K562 (cell line): Measurements from ENCODE around the gene ADD3. TPM values are rescaled to one million over a fixed set of nuclear protein-coding genes. Genes with fewer than 3 reads are reported as not detected.

Source experiments
- ATAC-seq: fragments of 200-7000 bp; cut with Tn5 transposase; 3 replicates; pipeline ENCODE4 v1.9.1; 2020; ENCODE audit warnings: moderate library complexity
- BruUV-seq: library from RNA; stranded (reverse); fragments of 400-500 nt; replicated peaks from 2 replicates; lab custom pipeline; 2021; lab: Mats Ljungman, UMichigan
- CTCF ChIA-PET: fragments of 300-600 bp; formaldehyde crosslinking; extraction: SDS; loops from one replicate; lab custom pipeline; 2021; ENCODE audit warnings: low intra/inter-chr PET ratio; lab: Yijun Ruan, JAX
- POLR2A ChIA-PET: fragments of 300-600, 350-650 bp; sonication (Branson Sonifier 250); formaldehyde crosslinking; extraction: SDS; loops from one replicate; lab custom pipeline; 2021; ENCODE audit warnings: antibody characterized with exemption, inconsistent platforms; lab: Yijun Ruan, JAX
- DNase-seq, 4 experiments: peaks; one replicate each; pipeline versions ENCODE4 v3.0.0 to v3.0.0-alpha.2; 2011 to 2018; ENCODE audit warnings: low spot score in 3 of 4, mixed read lengths in 3 of 4; ENCODE audit errors: extremely low read depth in 1 of 4
- FAIRE-seq: peaks from 2 replicates; lab custom pipeline; 2011; peaks lifted over from hg19 to GRCh38; lab: Jason Lieb, UNC
- H2AFZ ChIP-seq: 2 replicates; pipeline ENCODE4 v1.6.0; 2011; ENCODE audit warnings: low read depth, low read length, control low read depth, inconsistent platforms
- H3K27ac ChIP-seq: fragments of 200-600 bp; 3 replicates; pipeline ENCODE4 v1.8.0; 2011; ENCODE audit warnings: low read depth, mild to moderate bottlenecking, control low read depth, inconsistent platforms, low read length, moderate library complexity, mixed read lengths; ENCODE audit errors: extremely low read depth
- H3K27me3 ChIP-seq, 2 experiments: fragments of 300-600 bp in 1 of 2; 2 replicates in 1 of 2; 3 replicates in 1 of 2; pipeline versions ENCODE4 v1.6.0 to v1.8.0; 2011; ENCODE audit warnings: inconsistent platforms in 2 of 2, low read length in 2 of 2, mild to moderate bottlenecking in 1 of 2, mixed read lengths in 1 of 2, moderate library complexity in 1 of 2; ENCODE audit not compliant: control insufficient read depth in 2 of 2, insufficient read depth in 2 of 2
- H3K36me3 ChIP-seq: fragments of 300-600 bp; 3 replicates; pipeline ENCODE4 v1.8.0; 2011; ENCODE audit warnings: mild to moderate bottlenecking, low read length, inconsistent platforms; ENCODE audit not compliant: control insufficient read depth, insufficient read depth
- H3K4me1 ChIP-seq, 2 experiments: fragments of 200-600 bp in 1 of 2; replicated peaks in 1 of 2; 2 replicates in 1 of 2; 3 replicates in 1 of 2; pipeline versions ENCODE4 v1.5.1 to v1.8.0; 2011; ENCODE audit warnings: inconsistent platforms in 2 of 2, low read length in 2 of 2, mild to moderate bottlenecking in 1 of 2, mixed read lengths in 1 of 2, moderate library complexity in 1 of 2; ENCODE audit not compliant: control insufficient read depth in 2 of 2, insufficient read depth in 2 of 2
- H3K4me2 ChIP-seq: 2 replicates; pipeline ENCODE4 v1.6.1; 2011; ENCODE audit warnings: low read length, control low read depth, inconsistent platforms, mixed read lengths; ENCODE audit not compliant: insufficient read depth
- H3K4me3 ChIP-seq: fragments of 200-600 bp; sonication (generic), shearing (Covaris generic); 2 replicates; pipeline ENCODE4 v1.5.1; 2016; ENCODE audit warnings: control low read depth, inconsistent platforms
- H3K79me2 ChIP-seq: fragments of 200-600 bp; 3 replicates; pipeline ENCODE4 v1.8.0; 2011; ENCODE audit warnings: low read length, inconsistent platforms; ENCODE audit not compliant: control insufficient read depth, insufficient read depth
- H3K9ac ChIP-seq, 2 experiments: 2 replicates each; pipeline versions ENCODE4 v1.6.0 to v1.6.1; 2011; ENCODE audit warnings: low read depth in 2 of 2, low read length in 2 of 2, control low read depth in 1 of 2, inconsistent platforms in 1 of 2, mild to moderate bottlenecking in 1 of 2, mixed read lengths in 1 of 2; ENCODE audit not compliant: insufficient read depth in 1 of 2
- H3K9me1 ChIP-seq: one replicate; pipeline ENCODE4 v1.6.0; 2011; ENCODE audit warnings: inconsistent platforms, mild to moderate bottlenecking, low read length, moderate library complexity; ENCODE audit not compliant: control insufficient read depth, insufficient read depth
- H3K9me3 ChIP-seq: replicated peaks from 2 replicates; pipeline ENCODE4 v1.5.1; 2011; ENCODE audit warnings: low read depth, low read length, inconsistent platforms; ENCODE audit not compliant: control insufficient read depth, insufficient read depth
- H4K20me1 ChIP-seq: replicated peaks from 2 replicates; pipeline ENCODE4 v1.6.1; 2011; ENCODE audit warnings: low read length, inconsistent platforms, mixed read lengths; ENCODE audit not compliant: control insufficient read depth, insufficient read depth
- DNMT1 ChIP-seq: fragments of 450-650 bp; IDR thresholded peaks from 2 replicates; pipeline ENCODE4 v1.6.1; 2016; ENCODE audit warnings: antibody characterized with exemption, mild to moderate bottlenecking
- ETV1 ChIP-seq: fragments of 450-650 bp; conservative IDR thresholded peaks from 2 replicates; pipeline ENCODE4 v1.6.1; 2016; ENCODE audit warnings: missing genetic modification characterization, control low read depth, low read depth, missing compliant biosample characterization
- KAT2B ChIP-seq: IDR thresholded peaks from one replicate; pipeline ENCODE4 v1.6.1; 2012; ENCODE audit warnings: low read depth, mild to moderate bottlenecking, control low read depth, inconsistent platforms, low read length, moderate library complexity
- RAD21 ChIP-seq, 2 experiments: fragments of 250-450 bp in 1 of 2; fragments of 450-650 bp in 1 of 2; sonication (Bioruptor Pico) in 1 of 2; formaldehyde crosslinking in 1 of 2; IDR thresholded peaks in 1 of 2; conservative IDR thresholded peaks in 1 of 2; 2 replicates each; pipeline versions ENCODE4 v1.4.0 to v1.8.0; 2020 to 2022; ENCODE audit warnings: mild to moderate bottlenecking in 2 of 2, moderate library complexity in 1 of 2
- SNRNP70 ChIP-seq: fragments of 200-400 bp; formaldehyde crosslinking; optimal IDR thresholded peaks from 2 replicates; pipeline ENCODE3; 2017; ENCODE audit warnings: low read depth, low read length
- SRSF3 ChIP-seq: fragments of 200-400 bp; formaldehyde crosslinking; IDR thresholded peaks from 2 replicates; pipeline ENCODE4 v1.6.1; 2016; ENCODE audit warnings: mild to moderate bottlenecking, low read length, moderate library complexity; ENCODE audit not compliant: insufficient read depth
- THRAP3 ChIP-seq: fragments of 450-650 bp; IDR thresholded peaks from 2 replicates; pipeline ENCODE4 v1.6.1; 2016; ENCODE audit warnings: mild to moderate bottlenecking, inconsistent platforms, borderline replicate concordance
- TRIM24 ChIP-seq, 2 experiments: fragments of 450-650 bp; IDR thresholded peaks; 2 replicates each; pipeline ENCODE4 v1.6.1; 2016
- WGBS: fragments of 100-300 bp; shearing (Covaris generic); methylation state at CpG from one replicate; pipeline ENCODE4 v1.1.6; 2016; ENCODE audit warnings: low coverage, mixed read lengths; ENCODE audit not compliant: insufficient coverage; ENCODE audit errors: missing lambda C conversion rate; 5-methylcytosine and 5-hydroxymethylcytosine counted together
- in situ Hi-C: fragments of 300-500 bp; cut with MboI; formaldehyde crosslinking; loops from 4 replicates; pipeline ENCODE4 v1.15.0; 2018; ENCODE audit warnings: inconsistent platforms, mixed read lengths
- intact Hi-C: fragments of 100-400 bp; cut with micrococcal nuclease; formaldehyde crosslinking; loops from 2 replicates; pipeline ENCODE4 v1.14.2; 2022
- polyA plus RNA-seq, 8 experiments: library from polyadenylated mRNA; depleted of rRNA in 4 of 8; stranded (reverse) in 5 of 8; unstranded in 3 of 8; fragments of >200 nt; fragmentation: Nextera tagmentation in 2 of 8; fragmentation: Illumina TruSeq in 1 of 8; extraction: Ambion mirVana in 2 of 8; extraction: Trizol in 1 of 8; gene quantifications; 2 replicates each; pipeline versions ENCODE4 v1.2.1 to v1.2.3, GENCODE V29; 2011 to 2014; ENCODE audit warnings: inconsistent platforms in 1 of 8, missing spikeins in 1 of 8
- total RNA-seq, 7 experiments: library from RNA; depleted of rRNA in 6 of 7; stranded (reverse); fragments of >200 nt in 6 of 7; fragmentation: Illumina TruSeq in 2 of 7; extraction: Trizol in 2 of 7; gene quantifications; 2 replicates each; pipeline versions ENCODE4 v1.2.1 to v1.2.3, GENCODE V29; 2011 to 2021; ENCODE audit warnings: low replicate concordance in 1 of 7
- TF ChIP-seq, protein P1 (sequence below), 2 experiments: fragments of 450-650 bp in 1 of 2; sonication (generic) in 1 of 2; formaldehyde crosslinking; conservative IDR thresholded peaks; 2 replicates each; pipeline versions ENCODE4 v1.4.0 to v1.8.1; 2020 to 2022; ENCODE audit warnings: mild to moderate bottlenecking in 1 of 2, missing genetic modification reagents in 1 of 2
- TF ChIP-seq, protein P2 (sequence below): fragments of 450-650 bp; IDR thresholded peaks from 2 replicates; pipeline ENCODE4 v1.6.1; 2017; ENCODE audit warnings: antibody characterized with exemption, mild to moderate bottlenecking

The ADD3 gene
- total and polyA plus RNA-seq, 9 of the 15 experiments (the other 6 are each of a cell fraction or from before 2014, with no cell fraction given), result 13.2 to 125 (median 31.7) TPM

DNA sequence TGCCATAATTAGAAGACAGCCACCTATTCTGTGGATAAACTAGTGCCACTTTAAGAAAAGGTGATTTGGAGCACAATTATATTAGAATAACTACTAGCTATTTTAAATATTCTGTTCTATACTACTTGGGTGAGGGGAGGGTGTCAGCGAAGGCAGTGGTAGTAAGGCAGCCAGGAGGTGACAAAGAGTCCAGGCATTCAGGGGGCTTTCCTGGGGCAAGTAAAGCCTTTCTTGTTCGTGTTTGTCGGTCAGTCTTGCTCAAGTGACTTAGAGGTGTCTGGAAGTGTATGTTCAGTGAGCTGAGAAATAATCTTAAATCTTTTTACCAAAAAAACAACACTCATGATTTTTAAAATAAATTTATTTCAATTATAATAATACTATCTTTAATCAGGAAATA is 34.4 kb downstream of the ADD3 start:
- ChIA-PET CTCF (no interaction called here), POLR2A (no interaction called here)
- no TSS peak for BruUV-seq
- DNase-seq (no peak), ATAC-seq (no peak), FAIRE-seq (no peak)
- TF ChIP-seq SRSF3, result no peak
- no peak for TF ChIP-seq THRAP3
- TF ChIP-seq, protein P1, sequence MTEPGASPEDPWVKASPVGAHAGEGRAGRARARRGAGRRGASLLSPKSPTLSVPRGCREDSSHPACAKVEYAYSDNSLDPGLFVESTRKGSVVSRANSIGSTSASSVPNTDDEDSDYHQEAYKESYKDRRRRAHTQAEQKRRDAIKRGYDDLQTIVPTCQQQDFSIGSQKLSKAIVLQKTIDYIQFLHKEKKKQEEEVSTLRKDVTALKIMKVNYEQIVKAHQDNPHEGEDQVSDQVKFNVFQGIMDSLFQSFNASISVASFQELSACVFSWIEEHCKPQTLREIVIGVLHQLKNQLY (CRISPR knock-in tag; conservative IDR thresholded peaks at IDR 0.05), result no peak
- no peak for TF ChIP-seq TRIM24 (IDR thresholded peaks at IDR 0.05)
- Histone ChIP-seq H3K27ac (no peak overlapping the region), H3K9me3 (no peaks in the 10 kb centered on the region; the same call in 1 of the 2 replicates), H4K20me1 (no peaks in the 10 kb centered on the region), H3K36me3 (no peaks in the 10 kb centered on the region), H2AFZ (no peak overlapping the region), H3K4me2 (no peak overlapping the region), H3K4me3 (no peak overlapping the region), H3K9me1 (no peaks in the 10 kb centered on the region), H3K27me3 (no peaks in the 10 kb centered on the region), H3K4me1 (no peaks in the 10 kb centered on the region), H3K9ac (no peak overlapping the region), H3K79me2 (peaks cover 36% of the 10 kb centered on the region; the same call in 2 of the 3 replicates)
- intact Hi-C loops, result no loop called here
- in situ Hi-C loops, result no loop called here
- 87% methylated on average over 3 of the region's 3 CpGs for WGBS

DNA sequence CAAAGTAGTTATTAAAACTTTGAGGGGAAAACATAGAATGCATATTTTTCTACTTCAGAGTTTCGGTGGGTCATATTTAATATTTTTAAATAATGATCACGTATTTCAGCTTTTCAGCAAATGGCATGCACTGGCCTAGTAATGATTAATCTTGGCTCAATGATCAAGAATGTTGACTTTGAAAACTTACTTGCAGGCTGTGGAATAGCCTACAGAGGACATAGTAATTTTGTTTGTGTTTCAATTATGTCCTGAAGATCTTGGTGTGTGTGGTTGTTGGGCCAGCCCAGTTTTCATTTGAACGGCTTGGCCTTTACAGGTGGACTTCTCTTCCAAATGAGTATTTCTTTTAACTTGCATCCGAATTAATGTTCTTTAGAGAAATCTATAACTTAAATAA is 35.1 kb downstream of the ADD3 start:
- Histone ChIP-seq H3K9ac (no peak overlapping the region), H3K4me1 (no peaks in the 10 kb centered on the region), H3K36me3 (no peaks in the 10 kb centered on the region), H3K27me3 (no peaks in the 10 kb centered on the region), H3K79me2 (peaks cover 39% of the 10 kb centered on the region; the same call in 2 of the 3 replicates), H3K9me1 (no peaks in the 10 kb centered on the region), H2AFZ (no peak overlapping the region), H3K4me2 (no peak overlapping the region), H3K27ac (no peak overlapping the region), H4K20me1 (no peaks in the 10 kb centered on the region), H3K9me3 (peaks cover 2% of the 10 kb centered on the region; the same call in 1 of the 2 replicates), H3K4me3 (no peak overlapping the region)
- WGBS, result 96% methylated on average over 4 of the region's 4 CpGs
- no peak for ATAC-seq
- CTCF ChIA-PET, result no interaction called here
- BruUV-seq, result no TSS peak
- in situ Hi-C loops (no loop called here), intact Hi-C loops (no loop called here)
- no peak for FAIRE-seq
- POLR2A ChIA-PET, result no interaction called here
- DNase-seq, result no peak
- TF ChIP-seq KAT2B (no peak), ETV1 (tag) (no peak), DNMT1 (no peak), SNRNP70 (no peak), RAD21 (CRISPR knock-in tag; conservative IDR thresholded peaks at IDR 0.05 in 1 of 2, IDR thresholded peaks at IDR 0.05 in 1 of 2) (no peak)
- TF ChIP-seq, protein P1 (CRISPR knock-in tag; conservative IDR thresholded peaks at IDR 0.05), result no peak
- TF ChIP-seq, protein P2, sequence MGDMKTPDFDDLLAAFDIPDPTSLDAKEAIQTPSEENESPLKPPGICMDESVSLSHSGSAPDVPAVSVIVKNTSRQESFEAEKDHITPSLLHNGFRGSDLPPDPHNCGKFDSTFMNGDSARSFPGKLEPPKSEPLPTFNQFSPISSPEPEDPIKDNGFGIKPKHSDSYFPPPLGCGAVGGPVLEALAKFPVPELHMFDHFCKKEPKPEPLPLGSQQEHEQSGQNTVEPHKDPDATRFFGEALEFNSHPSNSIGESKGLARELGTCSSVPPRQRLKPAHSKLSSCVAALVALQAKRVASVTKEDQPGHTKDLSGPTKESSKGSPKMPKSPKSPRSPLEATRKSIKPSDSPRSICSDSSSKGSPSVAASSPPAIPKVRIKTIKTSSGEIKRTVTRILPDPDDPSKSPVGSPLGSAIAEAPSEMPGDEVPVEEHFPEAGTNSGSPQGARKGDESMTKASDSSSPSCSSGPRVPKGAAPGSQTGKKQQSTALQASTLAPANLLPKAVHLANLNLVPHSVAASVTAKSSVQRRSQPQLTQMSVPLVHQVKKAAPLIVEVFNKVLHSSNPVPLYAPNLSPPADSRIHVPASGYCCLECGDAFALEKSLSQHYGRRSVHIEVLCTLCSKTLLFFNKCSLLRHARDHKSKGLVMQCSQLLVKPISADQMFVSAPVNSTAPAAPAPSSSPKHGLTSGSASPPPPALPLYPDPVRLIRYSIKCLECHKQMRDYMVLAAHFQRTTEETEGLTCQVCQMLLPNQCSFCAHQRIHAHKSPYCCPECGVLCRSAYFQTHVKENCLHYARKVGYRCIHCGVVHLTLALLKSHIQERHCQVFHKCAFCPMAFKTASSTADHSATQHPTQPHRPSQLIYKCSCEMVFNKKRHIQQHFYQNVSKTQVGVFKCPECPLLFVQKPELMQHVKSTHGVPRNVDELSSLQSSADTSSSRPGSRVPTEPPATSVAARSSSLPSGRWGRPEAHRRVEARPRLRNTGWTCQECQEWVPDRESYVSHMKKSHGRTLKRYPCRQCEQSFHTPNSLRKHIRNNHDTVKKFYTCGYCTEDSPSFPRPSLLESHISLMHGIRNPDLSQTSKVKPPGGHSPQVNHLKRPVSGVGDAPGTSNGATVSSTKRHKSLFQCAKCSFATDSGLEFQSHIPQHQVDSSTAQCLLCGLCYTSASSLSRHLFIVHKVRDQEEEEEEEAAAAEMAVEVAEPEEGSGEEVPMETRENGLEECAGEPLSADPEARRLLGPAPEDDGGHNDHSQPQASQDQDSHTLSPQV, result no peak
